Tibial nerve (tissue), 4 donors: ENCODE data around the gene NOS1. TPM values are rescaled to one million over a fixed set of nuclear protein-coding genes. Genes with fewer than 3 reads are reported as not detected.

Experiments
- DNase-seq, 2 donors: peaks; one replicate each; pipeline ENCODE4 v3.0.0-alpha.2; 2019; ENCODE audit warnings: low spot score in 2 of 2
- H3K27ac ChIP-seq, 4 donors: fragments of 200-600 bp; sonication (generic) in 3 of 4; one replicate each; pipeline ENCODE4 v1.5.1; 2017 to 2019; ENCODE audit warnings: mild to moderate bottlenecking in 1 of 4
- H3K27me3 ChIP-seq, 2 donors: fragments of 200-600 bp; sonication (generic) in 1 of 2; one replicate each; pipeline versions ENCODE4 v1.5.1 to v1.6.0; 2017 to 2019
- H3K36me3 ChIP-seq, 3 donors: fragments of 200-600 bp; sonication (generic); one replicate each; pipeline ENCODE4 v1.5.1; 2018 to 2019
- H3K4me1 ChIP-seq, 4 donors: fragments of 200-600 bp; sonication (generic) in 3 of 4; one replicate each; pipeline ENCODE4 v1.5.1; 2017 to 2019
- H3K4me3 ChIP-seq, 4 donors: fragments of 200-600 bp; sonication (generic) in 3 of 4; one replicate each; pipeline ENCODE4 v1.5.1; 2017 to 2019; ENCODE audit warnings: mild to moderate bottlenecking in 1 of 4, moderate library complexity in 1 of 4
- H3K9me3 ChIP-seq, 4 donors: fragments of 200-600 bp; sonication (generic) in 3 of 4; one replicate each; pipeline ENCODE4 v1.5.1; 2017 to 2019
- EP300 ChIP-seq, 2 donors: sonication (generic); formaldehyde crosslinking; IDR thresholded peaks; one replicate each; pipeline ENCODE4 v1.6.1; 2017; ENCODE audit warnings: antibody characterized with exemption in 2 of 2, mild to moderate bottlenecking in 1 of 2
- POLR2A ChIP-seq, 2 donors: fragments of 450-650 bp; IDR thresholded peaks; one replicate each; pipeline ENCODE4 v1.6.1; 2017; ENCODE audit warnings: antibody characterized with exemption in 2 of 2, mild to moderate bottlenecking in 2 of 2, moderate library complexity in 2 of 2
- WGBS, 2 donors: methylation state at CpG; one replicate each; pipeline ENCODE4 v1.1.5; 2018; 5-methylcytosine and 5-hydroxymethylcytosine counted together
- total RNA-seq, 4 donors: library from RNA; depleted of rRNA; stranded (reverse); fragments of >200 nt; gene quantifications; one replicate each; pipeline ENCODE4 v1.1.0, GENCODE V29; 2016
- TF ChIP-seq, protein P1 (sequence below), 5 experiments: fragments of 200-600 bp in 3 of 5; fragments of 450-650 bp in 2 of 5; sonication (generic) in 3 of 5; IDR thresholded peaks; one replicate each; pipeline ENCODE4 v1.5.1; 2016 to 2019; ENCODE audit warnings: antibody characterized with exemption in 5 of 5, mild to moderate bottlenecking in 3 of 5, moderate library complexity in 2 of 5

The NOS1 gene
- total RNA-seq, 4 donors from 2014 or later, result 6.9 to 32.4 (median 28.1) TPM

- no peaks in the 10 kb centered on the region for H3K4me1 ChIP-seq
- no peaks in the 10 kb centered on the region for H3K9me3 ChIP-seq
- whole genome bisulfite sequencing, 2 donors, result 51 to 56% methylated on average over 6 to 9 of the region's 9 CpGs
- no peak for DNase-seq
- H3K4me3 ChIP-seq, result no peak overlapping the region
- TF ChIP-seq, protein P1, sequence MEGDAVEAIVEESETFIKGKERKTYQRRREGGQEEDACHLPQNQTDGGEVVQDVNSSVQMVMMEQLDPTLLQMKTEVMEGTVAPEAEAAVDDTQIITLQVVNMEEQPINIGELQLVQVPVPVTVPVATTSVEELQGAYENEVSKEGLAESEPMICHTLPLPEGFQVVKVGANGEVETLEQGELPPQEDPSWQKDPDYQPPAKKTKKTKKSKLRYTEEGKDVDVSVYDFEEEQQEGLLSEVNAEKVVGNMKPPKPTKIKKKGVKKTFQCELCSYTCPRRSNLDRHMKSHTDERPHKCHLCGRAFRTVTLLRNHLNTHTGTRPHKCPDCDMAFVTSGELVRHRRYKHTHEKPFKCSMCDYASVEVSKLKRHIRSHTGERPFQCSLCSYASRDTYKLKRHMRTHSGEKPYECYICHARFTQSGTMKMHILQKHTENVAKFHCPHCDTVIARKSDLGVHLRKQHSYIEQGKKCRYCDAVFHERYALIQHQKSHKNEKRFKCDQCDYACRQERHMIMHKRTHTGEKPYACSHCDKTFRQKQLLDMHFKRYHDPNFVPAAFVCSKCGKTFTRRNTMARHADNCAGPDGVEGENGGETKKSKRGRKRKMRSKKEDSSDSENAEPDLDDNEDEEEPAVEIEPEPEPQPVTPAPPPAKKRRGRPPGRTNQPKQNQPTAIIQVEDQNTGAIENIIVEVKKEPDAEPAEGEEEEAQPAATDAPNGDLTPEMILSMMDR (IDR thresholded peaks at IDR 0.05), result no peak
- no peak for TF ChIP-seq POLR2A (IDR thresholded peaks at IDR 0.05)
- TF ChIP-seq EP300 (IDR thresholded peaks at IDR 0.05), result no peak
- H3K27me3 ChIP-seq, result no peaks in the 10 kb centered on the region
- H3K36me3 ChIP-seq, result no peaks in the 10 kb centered on the region
- no peak overlapping the region for H3K27ac ChIP-seq
Measured at GRCh38 chr12:117352206-117352605, 9.2 kb downstream of the NOS1 start.

GRCh38 chr12:117350140-117350539, 11.3 kb downstream of the NOS1 start:
- Histone ChIP-seq H3K9me3 (no peaks in the 10 kb centered on the region), H3K4me1 (no peaks in the 10 kb centered on the region), H3K27ac (no peak overlapping the region), H3K27me3 (no peaks in the 10 kb centered on the region), H3K36me3 (no peaks in the 10 kb centered on the region), H3K4me3 (no peak overlapping the region)
- 83% methylated on average over 4 of the region's 4 CpGs for WGBS, 2 donors
- no peak for TF ChIP-seq EP300 (IDR thresholded peaks at IDR 0.05)
- TF ChIP-seq POLR2A (IDR thresholded peaks at IDR 0.05), result no peak
- TF ChIP-seq, protein P1 (IDR thresholded peaks at IDR 0.05), result no peak
- no peak for DNase-seq

DNA sequence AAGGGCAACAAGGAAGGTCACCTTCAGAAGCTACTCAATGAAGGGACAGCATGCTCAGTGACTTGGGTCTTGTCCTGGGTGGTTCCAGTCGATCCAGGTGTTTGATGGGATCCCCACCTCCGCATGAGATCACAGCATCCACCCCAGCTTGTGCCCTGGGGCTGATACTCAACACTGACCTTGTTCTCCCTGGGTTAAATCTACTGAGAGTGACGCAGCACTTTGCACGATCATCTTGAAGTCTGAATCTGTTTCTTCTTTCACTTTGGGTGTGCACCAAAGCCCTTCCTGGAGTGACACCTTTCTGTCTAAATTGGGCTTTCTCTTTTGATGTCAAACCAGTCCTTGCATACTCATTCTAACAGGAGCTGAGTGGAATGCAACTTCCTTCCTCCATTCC, 13.8 kb downstream of the NOS1 start:
- 53 to 58% methylated on average over 4 of the region's 4 CpGs for WGBS, 2 donors

DNA sequence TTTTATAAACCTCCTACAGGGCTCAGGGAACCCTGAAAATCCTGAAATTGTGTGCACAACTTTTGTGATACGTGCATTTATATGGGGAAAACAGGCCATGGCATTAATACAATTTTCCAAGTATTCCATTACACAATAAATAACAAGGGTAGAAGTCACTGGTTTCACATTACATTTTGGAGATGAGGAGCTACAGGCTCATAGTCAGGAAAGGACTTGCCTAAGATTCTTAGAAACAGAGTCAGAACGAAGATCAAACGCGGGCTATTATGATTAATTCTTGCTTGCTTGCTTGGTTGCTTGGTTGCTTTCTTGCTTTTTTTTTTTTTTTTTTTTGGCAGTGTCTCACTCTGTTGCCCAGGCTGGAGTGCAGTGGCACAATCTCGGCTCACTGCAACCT, 16.7 kb downstream of the NOS1 start:
- WGBS, 2 donors, result 88 to 89% methylated on average over 5 of the region's 5 CpGs
- DNase-seq, result no peak
- Histone ChIP-seq H3K27ac (no peak overlapping the region), H3K27me3 (no peaks in the 10 kb centered on the region), H3K36me3 (no peaks in the 10 kb centered on the region), H3K9me3 (peaks cover 0 to 14% (median 0%) of the 10 kb centered on the region in 4 donors), H3K4me3 (no peak overlapping the region), H3K4me1 (no peaks in the 10 kb centered on the region)
- no peak for TF ChIP-seq POLR2A (IDR thresholded peaks at IDR 0.05)
- no peak for TF ChIP-seq EP300 (IDR thresholded peaks at IDR 0.05)
- TF ChIP-seq, protein P1 (IDR thresholded peaks at IDR 0.05), result no peak

More for the DNA sequence above, 13.8 kb downstream of the NOS1 start:
- DNase-seq, result no peak
- H3K4me1 ChIP-seq, result no peaks in the 10 kb centered on the region
- H3K27me3 ChIP-seq, result no peaks in the 10 kb centered on the region
- TF ChIP-seq, protein P1 (IDR thresholded peaks at IDR 0.05), result no peak
- no peak for TF ChIP-seq EP300 (IDR thresholded peaks at IDR 0.05)
- no peak for TF ChIP-seq POLR2A (IDR thresholded peaks at IDR 0.05)
- H3K36me3 ChIP-seq, result no peaks in the 10 kb centered on the region
- H3K27ac ChIP-seq, result no peak overlapping the region
- no peak overlapping the region for H3K4me3 ChIP-seq
- peaks cover 0 to 14% (median 0%) of the 10 kb centered on the region in 4 donors for H3K9me3 ChIP-seq

DNA sequence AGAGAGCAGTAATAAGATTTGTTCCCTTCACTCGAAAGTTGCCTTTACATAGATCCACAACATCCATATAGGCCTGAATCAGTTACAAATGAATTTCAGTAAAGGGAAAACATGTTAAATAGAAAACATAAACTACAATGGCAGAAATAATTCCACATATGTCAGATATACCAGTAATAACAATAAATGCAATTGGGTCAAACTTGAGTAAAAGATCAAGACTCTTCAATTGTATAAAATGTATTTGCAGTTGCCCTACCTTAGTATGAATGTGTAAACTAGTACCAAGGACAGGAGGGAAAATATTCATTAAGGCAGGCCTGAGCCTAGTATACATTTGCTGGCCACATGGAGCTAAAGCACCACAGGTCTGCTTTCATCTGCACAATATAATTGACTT, 17.6 kb downstream of the NOS1 start:
- no peak overlapping the region for H3K4me3 ChIP-seq
- no peak overlapping the region for H3K27ac ChIP-seq
- H3K36me3 ChIP-seq, result no peaks in the 10 kb centered on the region
- H3K4me1 ChIP-seq, result no peaks in the 10 kb centered on the region
- no peak for DNase-seq
- TF ChIP-seq, protein P1 (IDR thresholded peaks at IDR 0.05), result no peak
- no peak for TF ChIP-seq POLR2A (IDR thresholded peaks at IDR 0.05)
- TF ChIP-seq EP300 (IDR thresholded peaks at IDR 0.05), result no peak
- H3K27me3 ChIP-seq, result no peaks in the 10 kb centered on the region
- 89 to 90% methylated on average over 1 of the region's 1 CpG for WGBS, 2 donors
- peaks cover 0 to 14% (median 0%) of the 10 kb centered on the region in 4 donors for H3K9me3 ChIP-seq
